CD4-positive, alpha-beta T cell treated with Interleukin-15 for 4 hours (primary cell): ENCODE results near the gene UQCRHL.

Source experiments
- DNase-seq: peaks from one replicate; pipeline ENCODE4 v3.0.0-alpha.2; 2020; ENCODE audit warnings: low spot score

Gene UQCRHL

DNA sequence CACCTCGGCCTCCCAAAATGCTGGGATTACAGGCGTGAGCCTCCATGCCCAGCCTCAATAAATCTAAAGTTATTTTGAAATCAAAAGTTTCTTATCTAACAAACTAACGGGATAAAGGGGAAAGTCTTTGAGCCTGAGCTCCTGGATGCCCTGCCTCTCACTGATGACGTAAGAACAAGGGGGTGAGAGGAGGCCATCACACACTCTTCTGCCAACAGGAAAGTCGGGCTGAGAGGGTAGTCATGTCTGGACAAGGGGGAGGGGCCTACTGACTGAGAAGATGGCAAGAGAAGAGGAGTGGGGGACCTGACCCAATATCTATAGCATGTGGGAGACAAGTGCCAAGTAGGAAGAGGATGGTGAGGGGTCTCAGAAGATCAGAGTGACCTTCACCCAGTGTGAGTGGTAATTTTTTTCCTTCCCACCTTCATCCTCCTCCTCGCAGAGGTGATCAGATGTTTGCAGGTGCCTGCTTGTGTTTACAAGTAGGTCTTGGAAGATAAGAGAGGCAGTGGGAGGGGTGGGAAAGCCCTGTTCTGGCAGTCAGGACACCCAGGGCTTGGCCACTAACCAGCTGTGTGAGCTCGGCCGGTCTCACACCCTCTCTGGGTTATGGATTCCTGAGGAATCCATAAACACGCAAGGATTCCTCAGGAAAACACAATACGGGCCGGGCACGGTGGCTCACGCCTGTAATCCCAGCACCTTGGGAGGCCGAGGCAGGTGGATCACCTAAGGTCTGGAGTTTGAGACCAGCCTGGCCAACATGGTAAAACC lies 9.6 kb downstream of the UQCRHL start:
- DNase-seq: no peak

- no peak for DNase-seq
Measured at GRCh38 chr1:15796086-15796462, 11.4 kb downstream of the UQCRHL start.

GRCh38 chr1:15788624-15789301 lies 18.7 kb downstream of the UQCRHL start:
- no peak for DNase-seq

GRCh38 chr1:15786581-15786980 lies 20.9 kb downstream of the UQCRHL start:
- DNase-seq: no peak

- DNase-seq: no peak
Measured at GRCh38 chr1:15785683-15786082, 21.8 kb downstream of the UQCRHL start.

- no peak for DNase-seq
Measured at GRCh38 chr1:15777909-15778707, 29.3 kb downstream of the UQCRHL start.

- DNase-seq: no peak
Measured at GRCh38 chr1:15775706-15776105, 31.7 kb downstream of the UQCRHL start.

- no peak for DNase-seq
Measured at GRCh38 chr1:15771836-15772515, 35.5 kb downstream of the UQCRHL start.

- DNase-seq: no peak
Measured at GRCh38 chr1:15770313-15770962, 37.0 kb downstream of the UQCRHL start.

GRCh38 chr1:15768388-15768787 lies 39.1 kb downstream of the UQCRHL start:
- DNase-seq: no peak

GRCh38 chr1:15767941-15768340 lies 39.5 kb downstream of the UQCRHL start:
- no peak for DNase-seq

DNA sequence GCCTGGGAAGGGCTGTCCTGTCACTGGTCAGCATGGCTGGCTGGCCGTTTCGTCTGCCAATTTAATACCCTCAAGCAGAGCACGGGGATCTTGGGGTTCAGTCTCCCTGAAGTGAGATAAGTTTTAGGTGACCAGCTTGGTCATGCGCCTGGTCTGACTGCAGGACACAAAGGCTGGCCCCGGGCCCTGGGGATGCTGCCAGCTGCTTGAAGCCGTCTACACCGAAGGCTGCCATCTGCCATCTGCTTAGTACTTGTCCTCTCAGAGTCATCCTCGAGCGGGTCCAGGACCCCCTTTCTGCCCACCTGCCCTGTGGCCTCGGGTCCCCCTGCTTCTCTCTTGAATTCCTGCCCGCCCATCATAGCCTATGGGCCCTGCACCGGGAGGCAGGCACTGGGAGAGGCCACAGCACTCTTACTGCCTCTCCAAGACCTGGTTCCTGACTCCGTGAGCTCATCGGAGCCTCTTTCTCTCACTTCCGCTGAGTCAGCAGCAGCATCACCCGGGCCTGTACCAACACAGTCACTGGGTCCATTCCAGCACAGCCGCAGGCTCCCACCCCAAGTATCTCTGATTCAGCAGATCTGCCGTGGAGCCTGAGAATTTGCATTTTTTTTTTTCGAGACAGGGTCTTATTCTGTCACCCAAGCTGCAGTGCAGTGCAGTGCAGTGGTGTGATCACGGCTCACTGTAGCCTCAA lies 41.8 kb downstream of the UQCRHL start:
- no peak for DNase-seq

DNA sequence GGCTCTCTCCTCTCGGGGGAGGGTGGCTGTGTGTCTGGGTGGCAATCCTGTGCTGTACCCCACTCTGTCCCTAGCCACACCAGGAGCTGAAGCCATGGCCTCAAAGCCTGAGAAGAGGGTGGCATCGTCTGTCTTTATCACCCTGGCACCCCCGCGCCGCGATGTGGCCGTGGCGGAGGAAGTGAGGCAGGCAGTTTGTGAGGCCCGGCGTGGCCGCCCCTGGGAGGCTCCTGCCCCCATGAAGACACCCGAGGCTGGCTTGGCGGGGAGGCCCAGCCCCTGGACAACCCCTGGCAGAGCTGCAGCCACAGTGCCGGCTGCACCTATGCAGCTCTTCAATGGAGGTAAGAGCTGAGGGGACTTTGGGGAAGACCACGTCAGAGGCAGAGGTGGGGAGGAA lies 42.6 kb downstream of the UQCRHL start:
- no peak for DNase-seq

- no peak for DNase-seq
Measured at GRCh38 chr1:15764269-15764764, 43.1 kb downstream of the UQCRHL start.

DNA sequence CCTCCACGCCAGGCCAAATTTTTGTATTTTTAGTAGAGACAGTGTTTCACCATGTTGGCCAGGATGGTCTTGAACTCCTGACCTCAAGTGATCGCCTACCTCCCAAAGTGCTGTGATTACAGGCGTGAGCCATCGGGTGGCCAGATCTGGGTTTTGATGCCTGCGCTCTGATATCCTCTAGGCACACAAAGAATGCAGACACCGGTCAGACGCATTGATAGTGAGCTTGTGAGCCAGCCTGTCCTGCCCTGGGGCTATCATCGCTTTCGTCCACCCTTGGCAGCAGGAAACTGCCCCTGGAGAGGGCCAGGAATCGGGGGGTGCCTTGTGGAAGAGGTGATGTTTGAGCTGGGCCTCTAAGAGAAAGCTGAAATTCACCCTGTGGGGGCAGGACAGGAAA lies 44.9 kb downstream of the UQCRHL start:
- no peak for DNase-seq

DNA sequence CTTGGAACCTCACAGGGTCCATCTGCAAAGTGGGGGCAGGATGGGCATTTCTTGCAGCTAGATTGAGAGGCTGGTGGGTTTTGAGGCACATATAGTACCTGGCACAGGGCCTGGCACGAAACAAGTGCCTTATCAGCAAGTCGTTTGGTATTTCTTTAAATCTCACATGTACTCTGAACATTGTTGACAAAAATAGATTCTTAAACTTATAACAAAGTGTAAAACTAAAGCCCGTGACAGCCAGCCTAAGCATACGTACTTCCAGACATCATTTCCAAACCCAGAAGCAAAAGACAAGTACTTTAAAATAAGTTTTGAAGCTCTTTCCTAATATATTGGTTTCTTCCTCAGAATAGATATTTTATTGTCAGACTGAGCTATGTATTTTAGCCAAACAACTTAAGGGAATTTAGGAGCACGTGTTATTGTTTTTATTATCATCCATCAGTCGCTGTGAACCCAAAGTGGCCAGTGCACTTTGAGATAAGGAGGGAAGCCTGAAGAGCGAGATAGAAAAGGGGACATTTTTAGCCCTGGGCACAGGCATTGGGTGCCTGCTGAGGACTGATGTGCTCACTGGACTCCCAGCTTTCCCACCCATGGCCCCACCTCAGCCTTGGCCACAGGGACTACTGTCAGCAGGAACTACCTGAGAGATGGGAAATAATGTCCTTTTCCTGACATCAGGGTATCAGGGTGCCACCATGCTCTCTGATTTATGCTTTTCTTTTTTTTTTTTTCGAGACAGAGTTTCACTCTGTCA lies 45.9 kb downstream of the UQCRHL start:
- no peak for DNase-seq

GRCh38 chr1:15760520-15761211 lies 46.8 kb downstream of the UQCRHL start:
- no peak for DNase-seq

GRCh38 chr1:15758953-15759661 lies 48.3 kb downstream of the UQCRHL start:
- no peak for DNase-seq

DNA sequence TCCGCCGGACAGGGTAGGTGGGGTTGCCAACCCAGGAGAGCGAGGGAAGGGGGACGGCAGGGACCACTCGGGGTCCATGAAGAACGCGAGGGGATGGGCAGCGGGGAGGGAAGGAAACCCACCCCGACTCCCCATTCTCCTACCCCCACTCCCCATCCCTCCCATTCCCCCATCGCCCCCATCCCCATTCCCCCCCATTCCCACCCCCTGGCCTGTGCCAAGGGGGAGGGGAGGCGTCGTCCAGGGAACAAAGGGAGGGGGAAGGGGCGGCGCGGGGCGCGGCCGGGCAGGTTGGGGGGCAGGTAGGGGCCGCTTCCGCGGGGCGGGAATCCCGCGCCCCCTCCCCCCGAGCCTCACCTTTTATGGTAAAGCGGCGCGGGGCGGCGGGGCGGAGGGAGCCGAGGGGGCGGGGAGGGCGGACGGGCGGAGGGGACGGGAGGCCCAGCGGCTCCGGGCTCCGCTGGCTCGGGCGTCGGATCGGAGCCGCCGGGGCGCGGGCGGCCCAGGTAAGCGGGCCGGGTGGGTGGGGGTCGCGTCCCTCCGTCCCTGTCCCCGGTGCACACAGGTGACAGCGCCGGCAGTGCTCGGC lies 49.0 kb downstream of the UQCRHL start, which contains the start of gene FBLIM1:
TSS of gene FBLIM1 (plus strand) at position 453 of the 589 bp plus-strand sequence. CDS start 6,189 bp downstream, outside the sequence.
- no peak for DNase-seq
